H1 (cell line): Measurements from ENCODE around the gene S100A10. TPM values are rescaled to one million over a fixed set of nuclear protein-coding genes. Genes with fewer than 3 reads are reported as not detected.

Experiments
- CTCF ChIA-PET: fragments of 300-600 bp; sonication (Branson Sonifier 250); formaldehyde crosslinking; loops from one replicate; lab custom pipeline; 2021; ENCODE audit not compliant: partially characterized antibody; lab: Charles Lee
- POLR2A ChIA-PET: fragments of 300-600 bp; sonication (Branson Sonifier 250); formaldehyde crosslinking; loops from one replicate; lab custom pipeline; 2021; ENCODE audit warnings: inconsistent platforms; ENCODE audit not compliant: partially characterized antibody; lab: Charles Lee
- DNase-seq, 2 experiments: peaks; one replicate each; pipeline versions ENCODE4 v3.0.0 to v3.0.0-alpha.2; 2010 to 2022; ENCODE audit warnings: low spot score in 2 of 2, low read depth in 1 of 2, mixed read lengths in 1 of 2
- FAIRE-seq: peaks from 2 replicates; lab custom pipeline; 2011; peaks lifted over from hg19 to GRCh38; lab: Jason Lieb, UNC
- H2AFZ ChIP-seq: 2 replicates; pipeline ENCODE4 v1.8.1; 2012; ENCODE audit warnings: low read length, inconsistent platforms
- H2AK5ac ChIP-seq: 2 replicates; pipeline ENCODE4 v1.6.1; 2013; ENCODE audit warnings: low read depth, low read length
- H2BK120ac ChIP-seq: replicated peaks from 2 replicates; pipeline ENCODE3; 2013; ENCODE audit warnings: low read depth, low read length, inconsistent platforms
- H2BK12ac ChIP-seq: 2 replicates; pipeline ENCODE4 v1.6.1; 2013; ENCODE audit warnings: low read depth, low read length
- H2BK15ac ChIP-seq: 2 replicates; pipeline ENCODE4 v1.6.1; 2013; ENCODE audit warnings: low read length
- H2BK20ac ChIP-seq: 2 replicates; pipeline ENCODE4 v1.6.1; 2013; ENCODE audit warnings: low read length
- H2BK5ac ChIP-seq: 2 replicates; pipeline ENCODE4 v1.6.1; 2013; ENCODE audit warnings: low read depth, low read length
- H3K14ac ChIP-seq: 2 replicates; pipeline ENCODE4 v1.6.1; 2013; ENCODE audit warnings: inconsistent platforms; ENCODE audit not compliant: insufficient read length
- H3K18ac ChIP-seq: 2 replicates; pipeline ENCODE4 v1.6.1; 2013; ENCODE audit warnings: low read length; ENCODE audit errors: extremely low read depth
- H3K23ac ChIP-seq: 2 replicates; pipeline ENCODE4 v1.6.1; 2013; ENCODE audit warnings: inconsistent platforms; ENCODE audit not compliant: insufficient read length
- H3K23me2 ChIP-seq: 2 replicates; pipeline ENCODE4 v1.6.1; 2013; ENCODE audit warnings: low read depth, low read length
- H3K27ac ChIP-seq: 2 replicates; pipeline ENCODE4 v1.6.1; 2011; ENCODE audit warnings: low read depth, low read length, inconsistent platforms
- H3K27me3 ChIP-seq, 4 experiments: replicated peaks in 1 of 4; 1 replicate in 1 of 4; 2 replicates in 3 of 4; pipeline versions ENCODE4 v1.6.1 to v1.8.1; 2011 to 2013; ENCODE audit warnings: low read length in 3 of 4, mild to moderate bottlenecking in 3 of 4, inconsistent platforms in 2 of 4, mixed read lengths in 2 of 4, moderate library complexity in 1 of 4; ENCODE audit not compliant: control insufficient read depth in 3 of 4, insufficient read depth in 3 of 4; ENCODE audit errors: extremely low read depth in 1 of 4
- H3K36me3 ChIP-seq, 4 experiments: 2 replicates each; pipeline versions ENCODE4 v1.6.1 to v1.8.1; 2011 to 2013; ENCODE audit warnings: mild to moderate bottlenecking in 4 of 4, low read length in 3 of 4, moderate library complexity in 2 of 4, control low read depth in 1 of 4, inconsistent platforms in 1 of 4; ENCODE audit not compliant: insufficient read depth in 4 of 4, control insufficient read depth in 2 of 4
- H3K4ac ChIP-seq: replicated peaks from 2 replicates; pipeline ENCODE3; 2013; ENCODE audit warnings: low read length, low read depth, mixed read lengths, inconsistent platforms; ENCODE audit not compliant: insufficient read length
- H3K4me1 ChIP-seq, 4 experiments: replicated peaks in 1 of 4; 1 replicate in 1 of 4; 2 replicates in 3 of 4; pipeline versions ENCODE4 v1.6.1 to v1.8.1; 2011 to 2013; ENCODE audit warnings: low read length in 3 of 4, inconsistent platforms in 2 of 4, mixed read lengths in 1 of 4; ENCODE audit not compliant: insufficient read depth in 4 of 4, control insufficient read depth in 3 of 4
- H3K4me2 ChIP-seq, 2 experiments: 2 replicates each; pipeline versions ENCODE4 v1.6.1 to v1.8.1; 2011 to 2013; ENCODE audit warnings: low read depth in 2 of 2, low read length in 2 of 2, control low read depth in 1 of 2, inconsistent platforms in 1 of 2, mild to moderate bottlenecking in 1 of 2; ENCODE audit not compliant: insufficient read depth in 1 of 2
- H3K4me3 ChIP-seq, 4 experiments: fragments of 200-600, 300-600 bp in 1 of 4; sonication (generic), shearing (Covaris generic), sonication (Bioruptor Twin) in 1 of 4; 2 replicates each; pipeline versions ENCODE4 v1.5.1 to v1.8.1; 2011 to 2016; ENCODE audit warnings: low read length in 4 of 4, low read depth in 3 of 4, control low read depth in 2 of 4, inconsistent platforms in 2 of 4, mild to moderate bottlenecking in 2 of 4, mixed read lengths in 1 of 4, moderate library complexity in 1 of 4; ENCODE audit not compliant: insufficient read depth in 2 of 4; ENCODE audit errors: extremely low read depth in 1 of 4
- H3K56ac ChIP-seq: replicated peaks from 2 replicates; pipeline ENCODE3; 2013; ENCODE audit warnings: low read depth, mild to moderate bottlenecking, mixed read lengths, low read length, inconsistent platforms; ENCODE audit not compliant: insufficient read length
- H3K79me1 ChIP-seq: 2 replicates; pipeline ENCODE4 v1.6.1; 2013; ENCODE audit warnings: low read depth, low read length, control low read depth
- H3K79me2 ChIP-seq, 2 experiments: 2 replicates each; pipeline versions ENCODE4 v1.6.1 to v1.8.1; 2012 to 2013; ENCODE audit warnings: low read length in 2 of 2, mild to moderate bottlenecking in 2 of 2, inconsistent platforms in 1 of 2; ENCODE audit not compliant: insufficient read depth in 2 of 2, control insufficient read depth in 1 of 2
- H3K9ac ChIP-seq, 4 experiments: replicated peaks in 1 of 4; 1 replicate in 1 of 4; 2 replicates in 3 of 4; pipeline versions ENCODE4 v1.6.1 to v1.8.1; 2011 to 2013; ENCODE audit warnings: low read depth in 3 of 4, low read length in 3 of 4, control low read depth in 2 of 4, mild to moderate bottlenecking in 2 of 4, moderate library complexity in 2 of 4, inconsistent platforms in 1 of 4; ENCODE audit errors: extremely low read depth in 1 of 4
- H3K9me3 ChIP-seq, 2 experiments: 2 replicates each; pipeline versions ENCODE4 v1.6.1 to v1.8.1; 2012 to 2013; ENCODE audit warnings: mild to moderate bottlenecking in 2 of 2, moderate library complexity in 2 of 2, control low read depth in 1 of 2, inconsistent platforms in 1 of 2, low read depth in 1 of 2, low read length in 1 of 2, mixed read lengths in 1 of 2; ENCODE audit not compliant: insufficient read depth in 2 of 2
- H4K20me1 ChIP-seq, 2 experiments: replicated peaks in 1 of 2; 2 replicates each; pipeline versions ENCODE3 to v1.8.1; 2011 to 2013; ENCODE audit warnings: inconsistent platforms in 2 of 2, low read length in 2 of 2, mild to moderate bottlenecking in 1 of 2; ENCODE audit not compliant: insufficient read depth in 2 of 2, control insufficient read depth in 1 of 2
- H4K5ac ChIP-seq: 2 replicates; pipeline ENCODE4 v1.6.1; 2013; ENCODE audit warnings: low read length, low read depth, mixed read lengths, inconsistent platforms; ENCODE audit not compliant: insufficient read length
- H4K8ac ChIP-seq: 2 replicates; pipeline ENCODE4 v1.8.0; 2013; ENCODE audit warnings: mild to moderate bottlenecking, moderate library complexity, low read length, inconsistent platforms; ENCODE audit not compliant: insufficient read depth; ENCODE audit errors: extremely low read depth
- H4K91ac ChIP-seq: replicated peaks from 2 replicates; pipeline ENCODE3; 2013; ENCODE audit warnings: low read length, mixed read lengths, inconsistent platforms; ENCODE audit not compliant: insufficient read length
- USF2 ChIP-seq: IDR thresholded peaks from 2 replicates; pipeline ENCODE4 v1.6.1; 2011; ENCODE audit warnings: low read length, improper control_type of control experiment
- WGBS, 2 experiments: shearing (Covaris generic) in 1 of 2; methylation state at CpG; one replicate each; pipeline versions ENCODE4 v1.1.6 to v1.1.7; 2013 to 2015; ENCODE audit warnings: low lambda C conversion rate in 2 of 2, mixed read lengths in 2 of 2, inconsistent platforms in 1 of 2, low coverage in 1 of 2, missing lambda C conversion rate in 1 of 2; ENCODE audit not compliant: insufficient replicate concordance in 2 of 2, insufficient coverage in 1 of 2, insufficient read length in 1 of 2; ENCODE audit errors: extremely low coverage in 1 of 2, missing lambda C conversion rate in 1 of 2; 5-methylcytosine and 5-hydroxymethylcytosine counted together
- polyA plus RNA-seq, 7 experiments: library from polyadenylated mRNA; depleted of rRNA in 3 of 7; stranded (reverse) in 5 of 7; unstranded in 2 of 7; fragments of >200 nt in 5 of 7; fragments of 200-250 nt in 2 of 7; gene quantifications; 1 replicate in 5 of 7; 2 replicates in 1 of 7; 4 replicates in 1 of 7; pipeline versions ENCODE4 v1.2.1 to v1.2.3, GENCODE V29; 2011 to 2013; ENCODE audit warnings: missing spikeins in 2 of 7, mixed read lengths in 2 of 7
- total RNA-seq: library from RNA; stranded (reverse); fragmentation: NEBNext Ultra II Directional; extraction: Animal tissue kit (Norgen Biotek cat#: 25700); gene quantifications from 2 replicates; pipeline ENCODE4 v1.2.1, GENCODE V29; 2021
- TF ChIP-seq, protein P1 (sequence below): IDR thresholded peaks from 2 replicates; pipeline ENCODE4 v1.6.1; 2012; ENCODE audit warnings: low read length, inconsistent platforms

S100A10 gene
- total and polyA plus RNA-seq, 2 of the 8 experiments (the other 6 are each of a cell fraction or from before 2014, with no cell fraction given): 23.9 to 231 TPM

DNA sequence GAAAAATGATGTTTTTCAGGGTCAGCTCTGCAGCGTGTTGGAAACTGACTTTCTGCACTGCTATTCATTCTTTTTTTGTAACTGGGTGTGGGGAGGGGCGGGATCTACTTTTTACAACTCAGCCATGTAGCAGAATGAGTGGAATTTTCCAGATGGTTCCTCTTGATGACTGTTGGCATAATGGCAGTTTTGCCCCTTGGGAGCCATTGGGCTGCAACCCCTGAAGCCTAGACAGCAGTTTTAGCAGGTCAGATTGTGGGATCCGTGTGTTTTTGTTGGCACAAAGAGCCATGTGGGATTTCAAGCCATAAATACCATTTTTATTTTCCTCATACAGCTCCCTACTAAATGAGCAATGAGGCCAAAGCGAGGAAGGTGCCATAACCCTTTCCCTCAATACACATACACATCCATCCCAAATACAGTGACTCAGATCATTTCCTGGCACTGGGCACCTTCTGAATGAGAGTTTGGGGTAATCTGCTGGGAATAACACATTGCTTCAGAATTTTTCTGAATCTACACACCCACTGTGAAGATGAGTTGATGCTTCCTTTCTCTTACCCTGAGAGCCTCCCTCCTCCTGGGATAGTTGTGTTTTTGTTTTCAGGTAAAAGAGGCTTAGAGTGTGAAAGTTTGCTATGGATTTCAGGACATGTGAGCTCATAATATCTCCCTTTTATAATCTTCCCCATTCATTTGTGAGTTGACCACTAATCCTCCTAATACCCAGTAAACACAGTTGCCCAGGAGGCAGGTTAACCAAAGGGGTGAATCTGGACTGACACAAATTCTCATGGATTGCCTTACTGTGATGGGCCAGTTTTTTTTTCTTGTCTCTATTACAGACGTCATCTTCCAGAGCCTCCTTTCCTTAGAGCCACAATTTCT is 13.1 kb downstream of the S100A10 start:
- no peak overlapping the region for H4K5ac ChIP-seq
- no peak overlapping the region for H2AFZ ChIP-seq
- no peaks in the 10 kb centered on the region for H3K79me1 ChIP-seq
- H4K8ac ChIP-seq: no peak overlapping the region
- H3K27ac ChIP-seq: no peak overlapping the region
- H3K18ac ChIP-seq: no peak overlapping the region
- H3K79me2 ChIP-seq: no peaks in the 10 kb centered on the region
- H2BK120ac ChIP-seq: no peak overlapping the region
- peaks cover 4 to 30% (median 20%) of the 10 kb centered on the region in 4 experiments; a peak in 6 of 8 replicates for H3K36me3 ChIP-seq
- no peak overlapping the region for H3K23ac ChIP-seq
- no peak overlapping the region for H2BK15ac ChIP-seq
- no peak overlapping the region for H3K4me3 ChIP-seq
- H3K14ac ChIP-seq: no peak overlapping the region
- H4K20me1 ChIP-seq: no peaks in the 10 kb centered on the region
- H3K4ac ChIP-seq: no peak overlapping the region
- H2BK5ac ChIP-seq: no peak overlapping the region
- CTCF ChIA-PET: interaction anchor here (0.8 to 31.0 kb wide), 4 partner anchors 14 to 54 kb away, joined by 3 to 553 read pairs (median 148); partner anchors contain the start of gene S100A10
- no peak overlapping the region for H3K4me2 ChIP-seq
- no peak for DNase-seq
- no peak overlapping the region for H2AK5ac ChIP-seq
- H2BK12ac ChIP-seq: no peak overlapping the region
- H3K56ac ChIP-seq: no peak overlapping the region
- H3K4me1 ChIP-seq: peaks cover 0 to 3% (median 0%) of the 10 kb centered on the region in 4 experiments; a peak in 1 of 7 replicates
- POLR2A ChIA-PET: interaction anchor here (1.3 to 3.0 kb wide), 3 partner anchors 9 to 20 kb away, joined by 3 to 12 read pairs (median 4); no protein-coding TSS in a partner anchor
- FAIRE-seq: no peak
- H3K9ac ChIP-seq: no peak overlapping the region
- H3K23me2 ChIP-seq: no peaks in the 10 kb centered on the region; the same call in 1 of the 2 replicates
- no peak overlapping the region for H4K91ac ChIP-seq
- H3K27me3 ChIP-seq: no peaks in the 10 kb centered on the region
- WGBS, 2 experiments: 88% methylated on average over 5 of the region's 5 CpGs; no CpG with 5 or more reads in 1 of the 2 experiments
- H2BK20ac ChIP-seq: no peak overlapping the region
- no peaks in the 10 kb centered on the region for H3K9me3 ChIP-seq
- TF ChIP-seq, protein P1, sequence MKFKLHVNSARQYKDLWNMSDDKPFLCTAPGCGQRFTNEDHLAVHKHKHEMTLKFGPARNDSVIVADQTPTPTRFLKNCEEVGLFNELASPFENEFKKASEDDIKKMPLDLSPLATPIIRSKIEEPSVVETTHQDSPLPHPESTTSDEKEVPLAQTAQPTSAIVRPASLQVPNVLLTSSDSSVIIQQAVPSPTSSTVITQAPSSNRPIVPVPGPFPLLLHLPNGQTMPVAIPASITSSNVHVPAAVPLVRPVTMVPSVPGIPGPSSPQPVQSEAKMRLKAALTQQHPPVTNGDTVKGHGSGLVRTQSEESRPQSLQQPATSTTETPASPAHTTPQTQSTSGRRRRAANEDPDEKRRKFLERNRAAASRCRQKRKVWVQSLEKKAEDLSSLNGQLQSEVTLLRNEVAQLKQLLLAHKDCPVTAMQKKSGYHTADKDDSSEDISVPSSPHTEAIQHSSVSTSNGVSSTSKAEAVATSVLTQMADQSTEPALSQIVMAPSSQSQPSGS: no peak
- TF ChIP-seq USF2: no peak
